ENCODE measurements around the gene ATG7.

DNA sequence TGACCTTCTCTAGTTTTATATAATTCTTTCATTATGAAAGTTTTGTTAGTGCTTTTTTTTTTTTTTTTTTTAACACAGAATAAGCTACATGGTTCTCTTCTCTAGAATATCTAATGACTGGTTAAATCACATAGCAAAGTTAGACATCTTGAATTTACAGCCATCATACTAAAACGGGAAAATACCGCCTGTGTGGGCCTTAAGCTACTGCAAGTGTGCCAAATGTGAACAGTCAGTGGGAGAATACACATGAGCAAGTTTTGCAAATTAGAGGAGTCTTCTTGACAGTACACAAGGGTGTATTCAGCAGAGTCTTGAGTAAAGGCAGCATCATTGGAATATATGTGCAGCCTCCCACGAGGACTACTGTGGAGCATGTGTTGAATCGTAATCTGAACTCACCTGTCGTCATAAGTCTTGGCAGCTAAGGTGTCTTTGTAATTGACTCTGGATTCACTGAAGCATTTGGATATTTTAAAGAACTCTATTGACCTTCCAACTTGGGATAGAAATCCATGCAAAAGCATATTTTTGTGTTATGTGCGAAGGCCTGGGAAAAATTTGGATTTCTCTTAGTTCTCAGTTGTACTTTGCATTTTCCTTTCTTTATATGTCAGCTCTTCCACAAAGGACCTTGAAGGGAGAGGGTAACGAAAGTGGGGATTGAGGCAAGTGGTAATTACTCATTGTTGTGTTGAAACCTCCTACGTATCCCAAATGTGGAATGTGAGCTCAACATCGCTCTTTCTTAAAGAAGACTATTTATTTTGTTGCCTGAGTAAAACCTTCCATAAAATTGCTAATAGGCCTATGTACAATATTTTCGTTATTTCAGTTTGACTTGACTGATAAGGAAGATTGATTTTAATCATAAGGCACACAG, 117.4 kb downstream of the ATG7 start:
- TF ChIP-seq, protein P1, sequence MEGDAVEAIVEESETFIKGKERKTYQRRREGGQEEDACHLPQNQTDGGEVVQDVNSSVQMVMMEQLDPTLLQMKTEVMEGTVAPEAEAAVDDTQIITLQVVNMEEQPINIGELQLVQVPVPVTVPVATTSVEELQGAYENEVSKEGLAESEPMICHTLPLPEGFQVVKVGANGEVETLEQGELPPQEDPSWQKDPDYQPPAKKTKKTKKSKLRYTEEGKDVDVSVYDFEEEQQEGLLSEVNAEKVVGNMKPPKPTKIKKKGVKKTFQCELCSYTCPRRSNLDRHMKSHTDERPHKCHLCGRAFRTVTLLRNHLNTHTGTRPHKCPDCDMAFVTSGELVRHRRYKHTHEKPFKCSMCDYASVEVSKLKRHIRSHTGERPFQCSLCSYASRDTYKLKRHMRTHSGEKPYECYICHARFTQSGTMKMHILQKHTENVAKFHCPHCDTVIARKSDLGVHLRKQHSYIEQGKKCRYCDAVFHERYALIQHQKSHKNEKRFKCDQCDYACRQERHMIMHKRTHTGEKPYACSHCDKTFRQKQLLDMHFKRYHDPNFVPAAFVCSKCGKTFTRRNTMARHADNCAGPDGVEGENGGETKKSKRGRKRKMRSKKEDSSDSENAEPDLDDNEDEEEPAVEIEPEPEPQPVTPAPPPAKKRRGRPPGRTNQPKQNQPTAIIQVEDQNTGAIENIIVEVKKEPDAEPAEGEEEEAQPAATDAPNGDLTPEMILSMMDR (IDR thresholded peaks at IDR 0.05; ENCODE audit: borderline replicate concordance, extremely low read depth, low read length, poor library complexity, severe bottlenecking) = no peak
- TF ChIP-seq EZH2 (IDR thresholded peaks at IDR 0.05; ENCODE audit: borderline replicate concordance, low read depth, low read length, severe bottlenecking) = no peak
